ENCODE data around the gene LORICRIN. TPM values are rescaled to one million over a fixed set of nuclear protein-coding genes. Genes with fewer than 3 reads are reported as not detected.

The LORICRIN gene
- total RNA-seq, 1 donor from 2014 or later = not detected

DNA sequence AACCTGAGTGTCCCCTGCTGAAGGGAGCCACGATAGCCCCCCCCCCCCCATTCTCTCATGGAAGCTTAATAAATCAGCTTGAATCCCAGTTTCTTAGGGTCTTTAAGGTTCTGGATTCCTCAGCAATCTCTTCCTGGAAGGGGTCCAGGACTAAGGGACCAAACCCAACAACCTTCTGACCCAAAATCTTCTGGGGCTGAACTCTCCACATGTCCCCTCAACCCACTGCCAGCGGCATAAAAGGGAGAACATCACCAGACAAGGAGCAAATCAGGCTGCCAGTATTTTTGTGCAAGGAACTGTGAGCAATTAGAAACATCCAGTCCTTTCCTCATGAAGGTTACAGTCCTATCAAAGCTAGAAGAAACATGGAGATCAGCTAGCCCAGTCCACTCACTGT, 12.7 kb upstream of the LORICRIN start:
- intact Hi-C loops (cut with micrococcal nuclease) = no loop called here
- ATAC-seq (no peak), DNase-seq (no peak)

DNA sequence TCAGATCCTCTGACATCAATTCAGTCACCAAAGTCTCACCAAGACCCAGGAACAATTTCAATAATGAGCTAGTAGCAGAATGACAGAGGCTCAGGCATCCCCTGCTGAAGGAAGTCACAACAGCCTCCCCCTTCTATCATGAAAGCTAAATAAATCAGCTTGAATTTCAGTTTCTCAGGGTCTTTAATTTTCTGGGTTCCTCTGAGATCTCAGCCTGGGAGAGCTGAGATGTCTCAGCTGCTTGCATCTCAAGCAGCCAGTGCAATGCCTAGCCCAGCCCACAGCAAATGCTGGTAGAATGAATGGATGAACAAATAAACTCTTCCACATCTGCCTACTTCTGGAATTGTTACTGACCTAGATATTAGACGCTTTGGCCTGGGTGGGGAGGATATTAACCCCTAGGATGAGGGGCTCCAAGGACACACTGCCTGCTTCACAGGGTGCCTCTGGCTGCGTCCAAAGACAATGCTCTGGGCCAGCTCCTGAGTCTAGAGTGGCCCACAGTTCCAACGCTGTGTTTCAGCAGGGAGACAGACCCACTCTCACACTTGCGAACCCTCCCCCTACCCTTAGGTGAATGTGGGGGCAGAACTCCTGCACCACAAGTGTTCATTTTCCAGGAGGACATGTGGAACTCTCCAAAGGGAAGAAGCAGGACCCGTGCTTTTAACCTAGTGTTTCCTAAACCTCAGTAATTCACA, 11.2 kb upstream of the LORICRIN start:
- intact Hi-C loops (cut with micrococcal nuclease) = no loop called here
- DNase-seq (no peak), ATAC-seq (no peak)

DNA sequence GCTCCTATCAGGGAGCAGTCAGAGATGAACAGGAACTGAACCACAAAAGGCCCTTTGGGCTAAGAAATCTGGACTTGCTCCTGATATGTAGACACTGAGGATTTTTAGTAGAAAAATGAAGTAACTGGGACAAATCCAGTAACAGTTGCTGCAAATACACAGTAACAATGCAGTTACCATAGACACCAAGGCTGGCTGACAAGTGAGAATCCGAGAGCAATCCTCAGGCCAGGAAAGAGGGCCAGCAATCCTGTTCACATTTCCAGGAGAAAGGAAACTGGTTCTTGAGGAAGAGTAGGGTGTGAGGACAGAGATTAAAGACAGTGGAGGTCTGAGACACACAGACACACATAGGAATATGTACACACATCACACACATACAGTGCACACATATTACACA, 9.3 kb upstream of the LORICRIN start:
- intact Hi-C loops (cut with micrococcal nuclease) = no loop called here
- ATAC-seq = no peak

DNA sequence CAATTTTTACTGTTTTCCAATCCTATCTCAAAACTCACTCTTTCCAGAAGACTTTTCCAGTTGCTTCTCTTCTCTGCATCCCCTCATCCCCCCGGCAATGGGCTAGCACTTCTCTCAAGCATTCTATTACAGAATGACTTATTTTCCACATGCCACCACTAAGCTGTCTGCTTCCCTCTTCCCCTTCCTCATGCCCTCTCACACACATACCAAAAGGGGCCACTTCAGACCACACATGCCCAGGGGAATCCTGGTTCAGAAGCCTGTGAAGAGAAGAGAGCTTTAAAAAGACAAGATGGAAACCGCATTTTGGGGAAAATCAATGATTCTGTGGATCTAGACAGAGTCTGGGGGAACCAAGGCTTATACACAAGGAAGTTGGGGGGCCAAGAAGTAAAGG, 8.4 kb upstream of the LORICRIN start:
- DNase-seq (no peak), ATAC-seq (no peak)
- intact Hi-C loops (cut with micrococcal nuclease) = no loop called here

More for the DNA sequence above, 9.3 kb upstream of the LORICRIN start:
- no peak for DNase-seq

DNA sequence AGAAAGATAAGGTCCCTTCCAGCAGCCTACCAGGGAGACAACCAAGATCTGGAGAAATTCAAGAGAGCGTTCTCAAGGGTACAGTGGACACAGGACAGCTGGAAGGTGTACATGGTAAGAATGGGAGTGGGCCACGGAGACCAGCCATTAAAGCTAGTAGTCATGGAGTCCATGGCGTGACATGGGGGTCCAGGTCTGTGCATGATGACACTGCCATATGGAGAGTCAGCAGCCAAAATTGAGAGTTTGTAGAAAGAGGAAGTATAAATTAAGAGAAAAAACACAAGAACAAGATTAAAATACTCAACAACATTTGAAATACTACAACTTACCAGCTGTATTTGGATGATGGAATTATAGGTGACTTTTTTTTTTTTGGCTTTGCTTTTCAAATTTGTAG, 7.9 kb upstream of the LORICRIN start:
- no peak for ATAC-seq
- DNase-seq = no peak
- intact Hi-C loops (cut with micrococcal nuclease) = no loop called here

DNA sequence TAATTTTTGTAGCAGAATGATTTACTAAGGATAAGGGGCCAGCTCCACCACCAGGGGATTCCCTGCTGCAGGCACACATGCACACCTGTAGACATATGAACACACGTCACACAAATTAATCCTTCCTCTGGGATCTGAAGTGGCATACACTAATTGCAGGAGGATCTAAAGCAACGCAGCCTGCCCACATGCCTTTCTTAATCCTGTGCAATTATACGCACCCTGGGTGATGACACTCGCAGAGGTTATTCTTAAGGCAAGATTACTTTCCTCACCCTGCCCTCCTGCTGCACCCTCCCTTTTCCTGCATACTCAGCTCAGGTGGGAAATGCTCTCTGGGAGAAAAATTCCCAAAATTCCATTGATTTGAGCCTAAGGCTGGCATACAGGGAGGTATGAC, 7.5 kb upstream of the LORICRIN start:
- intact Hi-C loops (cut with micrococcal nuclease) = no loop called here
- DNase-seq (no peak), ATAC-seq (no peak)

DNA sequence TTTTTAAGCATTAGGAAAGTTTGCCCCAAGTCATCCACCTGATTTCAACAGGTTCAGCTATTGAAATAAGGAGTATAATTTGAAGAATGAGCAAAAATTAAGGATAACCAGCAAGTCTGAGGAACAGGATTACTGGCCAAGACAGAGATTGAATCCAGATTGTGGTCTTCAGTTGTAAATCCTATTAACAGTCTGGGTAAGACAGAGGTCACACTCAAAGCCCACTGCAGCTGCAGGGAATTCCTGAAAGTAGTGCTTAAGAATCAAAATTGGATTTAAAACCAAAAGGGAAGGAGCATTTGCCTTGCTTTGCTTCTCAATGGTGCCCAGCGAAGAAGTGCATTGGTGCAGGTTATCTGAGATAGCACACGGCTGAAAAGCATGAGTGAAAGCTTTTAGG, 6.4 kb upstream of the LORICRIN start:
- intact Hi-C loops (cut with micrococcal nuclease) = no loop called here
- DNase-seq (no peak), ATAC-seq (no peak)

DNA sequence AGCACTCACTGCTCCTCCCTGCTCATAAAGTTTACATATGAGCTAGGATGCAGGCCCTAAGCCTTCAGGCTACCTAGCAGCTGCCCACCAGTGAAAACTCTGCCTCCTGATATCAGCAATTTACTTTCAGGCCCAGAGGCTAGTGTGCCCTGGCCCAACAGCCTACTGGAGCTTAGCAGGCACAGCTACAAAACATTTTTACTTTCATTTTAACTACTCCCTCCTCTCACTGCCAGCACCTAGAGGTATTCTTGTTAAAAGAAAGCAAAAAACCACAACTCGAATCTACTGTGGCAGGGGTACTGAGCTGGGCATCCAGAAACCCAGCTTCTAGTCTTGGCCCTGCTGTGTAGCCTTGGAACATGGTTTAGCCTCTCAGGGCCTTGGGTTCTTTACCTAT, 5.8 kb upstream of the LORICRIN start:
- intact Hi-C loops (cut with micrococcal nuclease) = no loop called here

DNA sequence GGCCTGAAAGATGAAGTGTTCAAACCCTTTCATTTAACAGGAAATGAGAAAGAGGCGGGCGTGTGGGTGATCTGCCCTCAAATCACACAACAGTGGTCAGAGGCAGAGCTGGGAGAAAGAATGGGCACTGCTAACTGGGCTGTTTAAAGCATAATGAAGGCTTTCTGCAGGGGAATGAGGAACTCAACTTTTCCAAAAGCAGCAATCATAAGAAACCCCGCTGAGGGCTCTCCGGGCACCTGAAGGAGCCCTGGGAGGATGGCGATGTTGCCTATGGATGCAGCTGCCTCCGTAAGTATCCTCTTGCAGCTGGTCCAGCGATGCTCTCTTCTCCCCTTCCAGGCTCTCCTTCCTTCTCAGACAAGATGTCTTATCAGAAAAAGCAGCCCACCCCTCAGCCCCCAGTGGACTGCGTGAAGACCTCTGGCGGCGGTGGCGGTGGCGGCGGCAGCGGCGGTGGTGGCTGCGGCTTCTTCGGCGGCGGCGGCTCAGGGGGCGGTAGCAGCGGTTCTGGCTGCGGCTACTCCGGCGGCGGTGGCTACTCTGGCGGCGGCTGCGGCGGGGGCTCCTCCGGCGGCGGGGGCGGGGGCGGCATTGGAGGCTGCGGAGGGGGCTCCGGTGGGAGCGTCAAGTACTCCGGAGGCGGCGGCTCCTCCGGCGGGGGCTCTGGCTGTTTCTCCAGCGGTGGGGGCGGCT, 1.2 kb downstream of the LORICRIN start:
- intact Hi-C loops (cut with micrococcal nuclease) = no loop called here
- DNase-seq (peak; percentile 30), ATAC-seq (peak; percentile 22)

More for the DNA sequence above, 5.8 kb upstream of the LORICRIN start:
- no peak for DNase-seq
- ATAC-seq = no peak

DNA sequence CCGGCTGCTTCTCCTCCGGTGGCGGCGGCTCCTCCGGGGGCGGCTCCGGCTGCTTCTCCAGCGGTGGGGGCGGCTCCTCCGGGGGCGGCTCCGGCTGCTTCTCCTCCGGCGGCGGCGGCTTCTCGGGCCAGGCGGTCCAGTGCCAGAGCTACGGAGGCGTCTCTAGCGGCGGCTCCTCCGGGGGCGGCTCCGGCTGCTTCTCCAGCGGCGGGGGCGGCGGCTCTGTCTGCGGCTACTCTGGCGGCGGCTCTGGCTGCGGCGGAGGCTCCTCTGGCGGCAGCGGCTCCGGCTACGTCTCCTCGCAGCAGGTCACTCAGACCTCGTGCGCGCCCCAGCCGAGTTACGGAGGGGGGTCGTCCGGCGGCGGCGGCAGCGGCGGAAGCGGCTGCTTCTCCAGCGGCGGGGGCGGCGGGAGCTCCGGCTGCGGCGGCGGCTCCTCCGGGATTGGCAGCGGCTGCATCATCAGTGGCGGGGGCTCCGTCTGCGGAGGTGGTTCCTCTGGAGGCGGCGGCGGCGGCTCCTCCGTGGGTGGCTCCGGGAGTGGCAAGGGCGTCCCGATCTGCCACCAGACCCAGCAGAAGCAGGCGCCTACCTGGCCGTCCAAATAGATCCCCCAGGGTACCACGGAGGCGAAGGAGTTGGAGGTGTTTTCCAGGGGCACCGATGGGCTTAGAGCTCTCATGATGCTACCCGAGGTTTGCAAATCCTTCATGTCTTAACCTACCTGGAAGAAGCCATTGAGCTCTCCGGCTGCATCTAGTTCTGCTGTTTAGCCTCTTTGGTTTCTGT, 2.0 kb downstream of the LORICRIN start:
- DNase-seq (peak; percentile 54), ATAC-seq (peak; percentile 71)
- intact Hi-C loops (cut with micrococcal nuclease) = no loop called here

DNA sequence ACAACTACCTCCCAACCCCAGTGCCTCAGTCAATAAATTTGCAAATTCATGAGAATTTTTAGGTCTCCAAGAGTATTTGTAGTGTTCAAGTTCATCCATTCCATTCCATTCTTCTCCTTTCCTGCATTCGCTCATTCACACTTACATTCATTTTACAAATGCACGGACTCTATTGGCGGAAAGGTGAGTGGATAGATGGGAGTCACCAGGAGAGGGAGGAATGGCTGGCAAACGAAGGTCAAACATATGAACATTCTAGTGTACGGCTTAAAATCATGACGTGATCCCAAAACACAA, 2.5 kb downstream of the LORICRIN start:
- ATAC-seq (no peak), DNase-seq (no peak)
- intact Hi-C loops (cut with micrococcal nuclease) = no loop called here

DNA sequence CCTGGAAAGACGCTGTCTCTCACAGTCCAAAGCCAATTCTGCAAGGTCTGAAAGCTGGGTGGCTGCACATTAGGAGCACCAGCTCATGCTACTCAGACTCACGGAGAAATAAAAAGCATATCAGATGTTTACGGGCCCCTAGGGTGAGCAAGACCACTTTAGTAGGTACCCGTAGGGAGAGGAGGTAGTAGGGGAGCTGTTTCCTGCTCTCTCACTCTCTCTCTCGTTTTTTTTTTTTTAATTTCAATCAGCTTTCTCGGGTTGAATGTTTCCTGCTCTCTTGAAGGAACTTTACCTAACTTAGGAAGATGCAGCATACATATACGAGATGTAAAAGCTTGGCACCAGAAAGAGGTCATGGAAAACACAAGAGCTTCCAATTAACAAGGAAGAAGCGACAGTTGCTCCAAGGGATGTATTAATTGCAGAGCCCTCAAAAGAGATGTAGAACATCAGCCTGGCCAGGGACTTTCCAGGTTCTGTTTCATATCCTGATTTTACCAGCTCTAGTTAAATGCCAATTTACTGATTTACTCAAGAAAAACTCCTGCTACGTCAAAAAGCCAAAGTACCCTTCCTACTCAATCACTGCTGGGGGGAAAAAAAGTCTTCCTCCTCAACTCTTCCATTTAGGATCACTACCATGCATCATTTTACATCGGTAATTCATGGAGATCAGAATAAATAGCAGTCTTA, 3.1 kb downstream of the LORICRIN start:
- ATAC-seq = no peak
- intact Hi-C loops (cut with micrococcal nuclease) = no loop called here

DNA sequence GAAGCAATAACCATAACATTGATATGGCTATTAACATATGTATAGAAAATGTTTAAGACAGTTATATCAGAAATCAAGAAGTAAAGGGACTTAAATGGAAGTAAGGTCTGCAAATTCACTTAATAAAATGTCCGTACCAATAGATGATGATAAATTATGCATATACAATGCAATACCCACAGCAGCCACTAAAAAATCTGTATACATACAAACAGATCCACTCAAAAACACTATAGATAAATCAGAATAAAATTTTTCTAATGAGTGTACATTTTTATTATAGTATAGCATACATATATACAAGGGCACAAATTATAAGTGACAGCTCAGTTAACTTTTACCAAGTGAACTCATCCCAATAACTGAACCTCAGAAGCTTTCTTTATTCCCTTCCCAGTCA, 6.0 kb downstream of the LORICRIN start:
- ATAC-seq = no peak
- no peak for DNase-seq
- intact Hi-C loops (cut with micrococcal nuclease) = no loop called here

More for the DNA sequence above, 3.1 kb downstream of the LORICRIN start:
- DNase-seq = no peak

DNA sequence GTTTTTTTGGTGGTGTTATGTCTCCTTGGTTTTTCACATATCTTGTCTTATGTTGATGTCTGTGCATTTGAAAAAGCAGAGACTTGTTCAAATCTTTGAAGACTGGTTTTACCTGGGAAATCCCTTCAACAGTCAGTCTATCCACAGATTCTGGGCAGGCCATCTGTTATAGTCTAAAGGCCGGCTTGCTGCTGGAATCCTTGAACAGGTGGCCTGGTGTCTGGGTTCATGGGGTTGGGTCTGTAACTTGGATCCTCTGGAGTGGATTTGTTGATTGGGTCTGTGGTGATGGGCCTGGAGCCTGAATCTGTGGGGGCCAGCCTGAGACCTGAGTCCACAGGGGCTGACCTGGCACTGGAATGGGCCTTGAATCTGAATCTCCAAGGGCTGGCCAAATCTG, 12.2 kb downstream of the LORICRIN start:
- DNase-seq (no peak), ATAC-seq (no peak)
- intact Hi-C loops (cut with micrococcal nuclease) = no loop called here

DNA sequence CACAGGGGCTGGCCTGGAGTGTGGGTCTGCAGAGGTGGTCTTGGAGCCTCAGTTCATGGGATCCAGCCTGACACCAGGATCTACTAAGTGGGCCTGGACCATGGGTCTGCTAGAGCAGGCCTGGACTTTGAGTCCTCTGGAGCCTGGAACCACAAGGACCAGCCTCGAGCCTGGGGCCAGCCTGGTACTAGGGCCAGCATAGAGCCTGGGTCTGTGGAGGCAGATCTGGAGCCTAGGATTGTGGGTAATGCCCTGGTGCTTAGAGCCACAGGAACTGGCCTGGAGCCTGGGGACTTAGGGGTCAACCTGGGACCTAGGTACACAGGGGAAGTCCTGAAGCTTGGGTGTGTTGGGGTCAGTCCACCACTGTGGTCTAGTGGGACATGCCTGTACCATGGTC, 12.7 kb downstream of the LORICRIN start:
- ATAC-seq = no peak
- no peak for DNase-seq
- intact Hi-C loops (cut with micrococcal nuclease) = no loop called here

DNA sequence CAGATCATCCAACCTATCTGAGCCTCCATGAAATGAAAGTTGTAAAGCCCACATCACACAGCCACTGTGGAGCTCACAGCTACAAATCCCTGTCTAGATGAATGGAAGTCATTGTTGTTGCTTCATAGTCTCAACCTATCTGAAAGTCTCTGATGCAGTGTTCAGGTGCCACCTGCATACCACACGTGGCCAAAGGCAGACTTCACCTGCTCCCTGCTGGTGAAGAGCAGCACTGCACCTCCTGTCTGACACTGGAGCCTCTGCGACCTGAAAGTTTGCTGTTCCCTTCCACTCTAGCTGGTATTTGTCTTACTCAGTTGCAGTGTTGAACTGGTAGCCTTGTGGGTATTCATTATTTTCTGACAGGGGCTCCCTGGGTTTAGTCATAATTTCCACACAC, 18.4 kb downstream of the LORICRIN start:
- ATAC-seq (no peak), DNase-seq (no peak)
- intact Hi-C loops (cut with micrococcal nuclease) = no loop called here

DNA sequence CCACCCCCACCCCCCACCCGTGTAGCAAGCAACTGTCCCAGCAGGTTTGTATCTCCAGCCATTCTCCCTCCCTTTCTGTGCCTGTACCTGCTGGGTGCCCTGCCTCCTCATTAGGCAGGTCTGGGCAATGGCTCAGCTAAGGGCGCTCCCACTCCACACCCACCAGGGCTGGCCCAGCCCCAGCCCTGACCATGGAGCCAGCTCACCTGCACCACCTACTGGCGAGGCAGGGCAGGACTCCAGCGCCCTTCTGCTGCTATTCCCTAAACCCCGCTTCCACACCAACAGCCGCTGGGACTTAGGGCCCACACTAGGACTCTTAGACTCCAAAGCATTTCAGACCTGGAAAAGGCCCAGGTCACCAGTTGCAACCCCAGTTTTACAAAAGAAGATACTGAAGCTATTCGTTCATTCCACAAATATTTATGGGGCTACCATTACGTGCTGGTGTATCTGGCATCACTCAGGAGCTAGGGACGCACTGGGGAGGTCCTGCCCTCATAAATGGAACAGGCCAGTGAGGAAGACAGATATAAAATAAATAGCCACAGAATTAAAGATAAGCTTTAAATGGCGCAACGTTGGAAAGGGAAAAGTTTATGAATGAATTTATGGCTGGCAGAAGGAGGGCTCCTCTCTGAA, 29.3 kb downstream of the LORICRIN start:
- ATAC-seq (no peak), DNase-seq (no peak)
- intact Hi-C loops (cut with micrococcal nuclease) = no loop called here

DNA sequence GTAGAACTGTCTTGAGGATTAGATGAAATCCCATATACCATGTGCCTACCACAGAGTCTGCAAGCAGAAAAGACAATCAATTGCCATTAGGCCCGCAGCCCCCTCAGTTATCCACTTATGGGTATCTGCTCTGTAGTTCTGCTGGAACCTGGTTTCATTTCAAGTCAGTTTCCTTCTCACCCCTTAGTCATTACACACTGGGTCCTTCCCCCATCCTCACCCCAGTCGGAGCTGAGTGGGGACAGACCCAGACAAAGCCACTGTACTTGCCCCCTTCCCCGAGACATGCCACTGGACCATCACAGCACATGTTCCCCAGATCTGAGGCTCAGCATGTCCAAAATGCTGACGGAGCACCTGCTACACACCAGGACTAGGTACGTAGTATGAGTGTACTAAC, 32.0 kb downstream of the LORICRIN start:
- DNase-seq = no peak

DNA sequence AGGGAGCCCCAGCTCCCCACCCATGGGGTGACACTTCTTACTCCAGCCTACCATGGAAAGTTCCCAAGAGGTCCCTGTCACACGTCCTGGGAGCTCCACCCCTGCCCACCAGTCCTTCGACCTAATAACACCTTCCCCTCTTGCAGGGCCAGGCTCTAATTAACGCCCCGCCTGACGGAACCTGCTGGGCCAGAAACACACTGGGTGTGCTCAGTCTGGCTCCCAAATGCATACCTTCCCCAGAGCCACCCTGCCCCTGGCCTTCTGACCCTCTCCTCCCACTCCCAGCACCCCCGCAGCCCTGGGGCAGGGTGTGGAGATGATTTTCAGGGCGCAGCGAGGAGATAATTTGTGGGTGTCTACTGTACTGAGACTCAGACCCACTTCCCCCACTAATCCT, 32.7 kb downstream of the LORICRIN start:
- DNase-seq = no peak
- ATAC-seq = no peak
- intact Hi-C loops (cut with micrococcal nuclease) = no loop called here

More for the DNA sequence above, 32.0 kb downstream of the LORICRIN start:
- ATAC-seq = no peak
- intact Hi-C loops (cut with micrococcal nuclease) = no loop called here

Measured in left ventricle myocardium superior (tissue), 1 donor.